Amniotic stem cell (primary cell): ENCODE measurements around the gene CDH22.
A peak's percentile ranks its signal among the peaks of the same experiment; 100 is the strongest.

Experiments used
- DNase-seq: peaks from one replicate; lab custom pipeline; 2025; lab: John Stamatoyannopoulos, UW

CDH22 gene, protein sequence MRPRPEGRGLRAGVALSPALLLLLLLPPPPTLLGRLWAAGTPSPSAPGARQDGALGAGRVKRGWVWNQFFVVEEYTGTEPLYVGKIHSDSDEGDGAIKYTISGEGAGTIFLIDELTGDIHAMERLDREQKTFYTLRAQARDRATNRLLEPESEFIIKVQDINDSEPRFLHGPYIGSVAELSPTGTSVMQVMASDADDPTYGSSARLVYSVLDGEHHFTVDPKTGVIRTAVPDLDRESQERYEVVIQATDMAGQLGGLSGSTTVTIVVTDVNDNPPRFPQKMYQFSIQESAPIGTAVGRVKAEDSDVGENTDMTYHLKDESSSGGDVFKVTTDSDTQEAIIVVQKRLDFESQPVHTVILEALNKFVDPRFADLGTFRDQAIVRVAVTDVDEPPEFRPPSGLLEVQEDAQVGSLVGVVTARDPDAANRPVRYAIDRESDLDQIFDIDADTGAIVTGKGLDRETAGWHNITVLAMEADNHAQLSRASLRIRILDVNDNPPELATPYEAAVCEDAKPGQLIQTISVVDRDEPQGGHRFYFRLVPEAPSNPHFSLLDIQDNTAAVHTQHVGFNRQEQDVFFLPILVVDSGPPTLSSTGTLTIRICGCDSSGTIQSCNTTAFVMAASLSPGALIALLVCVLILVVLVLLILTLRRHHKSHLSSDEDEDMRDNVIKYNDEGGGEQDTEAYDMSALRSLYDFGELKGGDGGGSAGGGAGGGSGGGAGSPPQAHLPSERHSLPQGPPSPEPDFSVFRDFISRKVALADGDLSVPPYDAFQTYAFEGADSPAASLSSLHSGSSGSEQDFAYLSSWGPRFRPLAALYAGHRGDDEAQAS

DNA sequence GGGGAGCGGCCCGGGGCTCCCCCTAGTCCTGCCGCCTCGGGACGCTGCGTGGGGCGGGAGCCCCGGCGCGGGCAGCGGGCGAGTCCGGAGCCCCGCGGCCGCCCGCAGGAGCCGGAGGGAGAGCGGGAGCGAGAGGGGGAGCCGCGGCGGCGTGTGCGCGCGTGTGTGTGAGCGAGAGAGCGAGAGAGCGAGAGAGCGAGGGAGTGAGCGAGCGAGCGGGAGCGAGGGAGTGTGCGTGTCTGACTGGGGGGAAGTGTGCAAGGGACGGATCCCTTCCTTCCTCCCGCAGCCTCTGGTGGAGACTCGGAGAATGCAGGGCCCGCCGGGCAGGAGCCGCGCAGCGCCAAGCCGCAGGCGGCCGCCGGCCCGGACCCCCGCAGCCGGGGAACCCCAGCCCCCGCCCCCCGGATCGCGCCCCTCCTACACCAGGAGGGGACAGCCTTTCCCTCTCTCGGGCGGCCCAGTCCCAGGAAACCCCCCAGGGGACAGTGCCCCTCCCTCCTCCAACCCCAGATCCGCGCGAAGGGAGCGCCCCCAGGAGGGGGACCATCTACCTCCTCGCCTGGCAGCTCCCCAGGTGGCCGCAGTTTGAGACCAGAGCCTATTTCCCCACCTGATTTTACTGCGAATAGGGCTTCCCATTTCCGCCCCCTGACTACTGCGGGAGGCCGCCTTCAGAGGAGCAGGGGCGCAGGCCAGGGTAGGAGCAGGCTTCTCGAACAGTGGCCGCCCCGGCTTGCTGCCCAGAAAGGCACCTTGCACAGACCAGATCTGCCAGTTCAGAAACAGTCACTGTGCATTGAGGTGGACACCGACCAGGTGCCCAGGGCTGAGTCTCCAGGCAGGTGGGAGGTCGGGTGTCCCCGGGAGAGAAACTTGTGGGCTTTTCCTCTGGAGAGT lies at the start of gene CDH22:
CDH22 (minus strand) TSS at position 241 of the 900 bp plus-strand sequence. CDS start 57,204 bp downstream, outside the sequence.
- DNase-seq = no peak

DNA sequence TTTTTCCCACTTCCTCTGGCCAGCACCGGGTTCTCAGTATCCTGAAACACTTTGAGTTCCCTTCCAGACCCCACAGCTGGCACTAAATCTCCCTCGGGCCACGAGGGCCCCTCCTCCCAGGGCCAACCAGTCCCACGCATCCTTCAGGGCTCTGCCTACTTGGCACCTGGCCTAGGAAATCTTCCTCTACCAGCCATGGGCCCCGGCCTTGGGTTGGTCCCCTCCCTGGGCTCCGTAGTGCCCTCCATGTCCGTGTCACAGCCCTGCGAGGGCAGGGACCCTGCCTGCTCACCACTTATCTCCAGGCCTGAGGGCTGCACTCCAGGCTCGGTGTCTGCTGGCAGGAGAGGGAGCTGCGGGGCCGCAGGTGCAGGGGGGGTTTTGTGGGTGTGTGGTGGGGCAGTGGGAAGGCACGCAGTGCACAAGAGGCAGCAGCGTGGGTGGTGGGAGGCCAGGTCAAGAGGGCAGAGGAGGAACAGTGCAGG lies 48.8 kb upstream of the CDH22 start:
- DNase-seq = no peak

DNA sequence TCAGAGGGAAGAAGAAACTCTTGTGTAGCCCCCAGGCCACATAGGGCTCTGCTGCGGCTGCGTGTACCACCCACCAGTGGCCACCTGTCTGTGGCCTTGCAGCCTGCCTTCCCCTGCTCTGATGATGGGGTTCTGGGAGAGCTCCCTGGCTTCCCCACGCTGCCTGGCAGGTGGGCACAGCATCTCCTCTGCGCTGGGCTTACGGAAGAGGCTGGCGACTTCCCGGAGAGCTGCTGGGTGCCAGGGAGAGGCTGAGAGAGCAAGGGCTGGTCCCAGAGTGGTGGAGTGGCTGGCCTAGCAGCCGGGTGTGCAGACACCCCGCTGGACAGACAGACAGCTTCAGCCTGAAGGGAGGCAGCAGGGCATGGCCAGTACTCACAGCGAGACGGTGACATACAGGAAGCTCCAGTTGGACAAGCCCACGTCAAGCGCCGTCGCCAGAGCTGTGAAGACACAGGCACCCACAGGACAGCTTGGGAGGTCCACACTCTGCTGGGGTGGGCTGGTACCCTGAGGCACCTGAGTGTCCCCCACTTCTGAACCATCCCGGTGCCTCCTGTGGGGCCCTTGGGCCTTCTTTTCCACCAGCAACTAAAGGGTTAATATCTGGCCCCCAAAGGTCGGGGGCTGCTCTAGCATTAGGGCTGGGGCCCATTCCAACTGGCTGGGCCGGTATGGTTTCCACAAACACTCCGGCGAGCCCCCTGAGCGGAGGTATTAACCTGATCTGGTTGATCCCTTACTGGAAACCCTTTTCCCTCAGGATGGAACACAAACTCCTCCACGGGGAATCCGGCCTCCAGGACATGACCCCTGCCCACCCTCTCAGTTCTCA lies 48.1 kb upstream of the CDH22 start:
- DNase-seq = no peak

DNA sequence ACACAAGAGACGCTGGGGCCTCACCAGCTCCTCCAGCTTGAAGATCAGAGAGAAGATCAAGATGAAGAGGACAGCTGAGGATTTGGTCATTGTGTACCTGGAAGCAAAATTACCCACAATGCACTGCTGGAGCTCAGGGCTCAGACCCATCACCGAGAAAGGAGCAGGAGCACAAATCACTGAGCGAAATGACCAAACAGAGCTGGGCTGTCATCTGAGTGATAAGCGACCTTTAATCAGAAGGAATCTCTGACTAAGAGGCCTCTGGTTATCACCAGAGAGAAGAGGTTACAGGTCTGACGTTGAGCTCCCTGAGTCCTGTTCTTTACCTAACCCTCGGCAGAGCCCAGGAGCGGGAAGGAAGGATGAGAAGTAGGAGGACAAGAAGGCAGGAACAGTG lies 47.5 kb upstream of the CDH22 start:
- no peak for DNase-seq

DNA sequence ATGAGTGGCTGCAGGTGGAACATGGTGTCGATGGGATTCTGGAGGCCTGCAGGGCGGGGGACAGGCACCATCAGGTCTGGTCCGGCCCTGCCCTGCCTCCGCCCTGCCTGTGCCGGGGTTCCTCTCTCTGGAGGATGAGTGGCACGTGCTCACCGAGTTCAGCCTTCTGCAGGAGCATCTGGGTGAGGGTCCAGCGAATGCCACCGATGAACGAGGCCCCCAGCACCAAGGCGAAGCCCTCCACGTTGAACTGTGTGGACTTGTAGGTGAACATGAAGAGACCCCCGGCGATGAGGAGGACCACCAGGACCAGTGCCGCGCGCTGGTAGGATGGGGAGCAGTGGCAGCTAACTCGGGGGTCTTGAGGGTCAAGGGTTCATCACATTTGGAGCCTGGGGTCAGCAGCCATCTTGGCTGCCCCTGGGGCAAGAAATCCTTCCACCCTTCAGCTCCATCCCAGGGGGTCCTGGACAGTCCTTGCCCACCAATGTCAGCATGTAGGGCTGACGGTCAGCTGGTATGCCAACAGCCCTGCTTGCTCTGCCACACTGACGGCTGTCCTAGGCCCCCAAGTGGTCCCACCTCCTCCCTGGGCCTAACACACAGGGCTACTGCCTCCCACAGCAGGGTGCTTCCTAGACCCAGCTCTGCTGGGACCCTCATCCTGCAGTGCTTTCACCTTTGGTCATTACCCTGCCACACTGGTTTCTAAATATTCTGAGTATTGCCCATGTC lies 46.8 kb upstream of the CDH22 start:
- DNase-seq = no peak

DNA sequence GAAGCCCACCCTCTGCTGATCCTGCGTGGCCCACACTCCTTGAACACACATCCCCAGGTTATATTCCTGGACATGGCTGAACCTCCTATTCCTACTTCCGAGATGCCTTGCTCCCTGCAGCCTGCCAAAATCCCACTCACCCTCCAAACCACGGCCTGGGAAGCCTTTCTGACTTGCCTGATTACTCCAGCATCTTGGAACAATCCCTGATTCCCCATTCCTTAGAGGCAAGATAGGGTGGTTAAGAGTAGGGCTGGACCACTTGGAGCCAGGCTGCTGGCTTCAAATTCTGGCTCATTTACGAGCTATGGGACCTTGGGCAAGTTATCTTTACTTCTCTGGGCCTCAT lies 45.9 kb upstream of the CDH22 start:
- DNase-seq = no peak

DNA sequence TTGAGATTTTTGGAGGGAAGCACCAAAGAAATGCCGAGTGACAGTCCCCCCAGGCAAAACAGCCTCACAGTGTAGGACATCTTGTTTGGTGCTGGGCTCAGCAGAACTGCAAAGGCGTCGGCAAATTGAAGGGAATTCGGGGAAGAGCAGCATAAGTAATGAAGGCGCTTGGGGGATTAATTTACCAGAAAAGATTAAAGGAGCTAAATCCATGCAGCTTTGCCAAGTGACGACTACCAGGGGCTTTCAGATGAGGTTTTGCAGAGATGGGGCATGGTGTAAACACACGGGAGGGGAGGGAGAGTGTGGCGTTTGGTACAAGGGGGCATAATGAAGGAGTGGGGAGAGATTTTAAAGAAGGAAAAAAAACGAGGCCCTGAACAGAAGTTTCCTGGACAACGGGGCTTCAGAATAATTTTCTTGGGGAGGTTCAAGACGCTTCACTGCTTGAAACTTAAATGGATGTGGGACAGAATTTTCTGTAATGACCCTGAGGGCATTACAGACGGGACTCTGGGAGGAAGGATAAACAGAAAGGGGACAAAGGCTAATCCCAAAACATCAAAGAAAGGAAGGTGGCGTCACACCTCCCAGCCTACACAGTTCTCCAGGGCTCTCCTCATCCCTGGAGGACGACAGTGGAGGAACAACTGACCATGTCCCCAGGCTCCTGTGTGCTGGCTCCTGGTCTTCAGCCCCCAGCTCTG lies 45.4 kb upstream of the CDH22 start:
- DNase-seq = no peak

DNA sequence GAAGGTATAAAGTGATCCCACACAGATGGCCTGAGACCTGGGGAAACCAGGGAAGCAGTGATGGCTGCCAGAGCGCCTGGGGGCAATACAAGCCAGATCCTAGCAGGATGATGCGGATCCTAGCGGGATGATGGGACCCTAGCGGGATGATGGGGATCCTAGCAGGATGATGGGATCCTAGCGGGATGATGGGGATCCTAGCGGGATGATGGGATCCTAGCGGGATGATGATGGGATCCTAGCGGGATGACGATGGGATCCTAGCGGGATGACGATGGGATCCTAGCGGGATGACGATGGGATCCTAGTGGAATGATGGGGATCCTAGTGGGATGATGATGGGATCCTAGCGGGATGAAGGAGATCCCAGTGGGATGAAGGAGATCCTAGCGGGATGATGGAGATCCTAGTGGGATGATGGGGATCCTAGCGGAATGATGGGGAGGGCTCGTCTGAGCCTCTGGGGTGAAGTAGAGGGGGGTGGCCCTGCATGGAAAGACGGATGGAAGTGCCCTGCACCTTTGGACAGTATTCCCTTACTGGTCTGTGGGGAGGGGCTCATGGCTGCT lies 44.2 kb upstream of the CDH22 start:
- no peak for DNase-seq

DNA sequence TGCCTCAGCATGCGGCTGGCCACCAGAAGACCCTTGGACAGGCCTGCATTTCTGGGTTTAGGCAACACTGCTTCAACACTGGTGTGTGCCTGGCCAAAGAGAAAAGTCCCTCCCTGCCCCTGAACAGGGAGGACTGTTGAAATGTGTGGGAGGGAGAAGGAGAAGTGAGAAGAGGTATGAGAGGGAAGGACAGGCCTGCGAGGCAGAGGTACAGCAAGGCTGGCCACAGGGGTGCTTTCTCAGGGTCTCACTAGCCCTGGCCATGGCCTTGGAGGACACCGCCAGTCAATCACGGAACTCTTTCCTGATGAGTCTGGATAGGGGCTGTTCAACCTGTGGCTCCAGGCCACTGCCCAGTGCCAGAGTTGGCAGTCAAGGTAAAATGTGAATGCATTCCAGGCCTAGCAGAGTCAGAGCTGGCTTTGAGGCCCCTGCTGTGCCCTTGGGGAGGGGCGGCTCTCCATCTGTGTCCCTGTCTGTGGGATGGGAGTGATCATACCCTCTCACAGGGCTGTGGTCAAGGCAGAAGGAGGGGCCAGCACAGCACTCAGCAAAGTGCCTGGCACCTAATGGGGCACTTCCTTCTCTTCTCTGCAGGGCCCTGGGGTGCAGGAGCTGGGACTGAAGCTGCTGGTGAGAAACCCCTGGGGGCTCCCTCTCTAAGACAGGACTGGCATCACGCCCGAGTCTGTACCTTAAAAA lies 43.2 kb upstream of the CDH22 start:
- no peak for DNase-seq

DNA sequence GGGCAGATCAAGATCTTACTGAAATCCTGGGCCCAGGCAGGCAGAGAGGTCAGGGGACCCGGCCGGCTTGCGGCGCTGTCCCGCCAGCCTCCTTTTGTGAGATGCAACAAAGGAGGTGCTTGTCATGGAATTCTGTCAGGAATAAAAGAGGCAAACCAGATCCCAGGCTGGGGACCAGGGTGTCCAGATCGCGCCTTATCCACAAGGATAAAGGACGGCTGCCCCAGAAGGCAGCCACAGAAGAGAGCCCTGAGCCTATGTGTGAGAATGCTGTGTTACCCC lies 42.6 kb upstream of the CDH22 start:
- DNase-seq = no peak

DNA sequence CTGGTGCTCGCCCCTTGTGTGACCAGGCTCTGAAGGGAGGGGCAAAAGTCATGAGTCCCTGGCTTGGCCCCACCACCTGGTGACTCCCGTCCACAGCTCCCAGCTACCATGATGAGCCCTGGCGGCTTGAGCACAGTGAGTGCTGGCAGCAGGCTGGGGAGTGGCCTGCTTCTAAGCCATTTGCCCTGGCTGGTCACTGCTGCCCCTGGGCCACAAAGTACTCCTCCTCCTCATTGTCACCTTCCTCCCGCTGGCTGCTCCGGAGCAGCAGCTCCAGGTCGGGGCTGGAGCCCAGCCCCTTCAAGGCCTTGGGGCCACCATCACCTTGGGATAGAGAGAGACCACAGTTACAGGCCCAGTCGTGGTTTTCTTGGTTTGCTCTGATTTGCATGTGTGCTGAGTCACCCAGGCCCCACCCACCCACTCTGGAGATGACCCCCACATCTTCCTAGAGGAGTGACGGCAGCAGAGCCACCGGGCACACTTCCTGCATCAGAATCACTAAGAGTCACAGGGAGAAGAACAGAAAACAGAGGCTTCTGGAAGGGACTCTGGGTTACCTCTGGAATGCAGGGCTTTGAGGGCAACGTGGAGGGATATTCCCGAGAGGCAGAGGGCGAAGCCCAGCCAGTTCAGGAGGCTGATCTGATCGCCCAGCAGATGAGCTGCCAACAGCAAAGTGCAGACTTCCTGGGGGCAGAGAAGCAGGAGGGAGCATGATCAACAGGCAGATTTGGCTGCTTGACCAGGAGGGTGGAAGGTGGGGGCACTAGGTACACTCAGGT lies 42.1 kb upstream of the CDH22 start:
- DNase-seq = peak; percentile 63

DNA sequence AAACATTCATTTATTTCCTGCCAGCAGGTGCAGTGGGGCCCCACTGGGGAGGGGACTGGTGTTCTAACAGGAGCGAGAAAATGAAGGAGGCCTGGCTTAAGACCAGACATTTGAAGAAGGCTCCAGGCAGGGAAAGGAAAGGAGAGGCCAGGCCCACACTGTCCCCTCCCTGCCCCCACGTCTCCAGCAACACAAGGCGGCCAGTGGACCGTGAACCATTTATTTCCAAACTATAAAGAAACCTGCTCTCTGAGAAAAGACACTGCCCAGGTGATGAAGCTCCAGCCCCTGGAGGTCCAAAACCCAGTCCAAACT lies 41.4 kb upstream of the CDH22 start:
- no peak for DNase-seq

DNA sequence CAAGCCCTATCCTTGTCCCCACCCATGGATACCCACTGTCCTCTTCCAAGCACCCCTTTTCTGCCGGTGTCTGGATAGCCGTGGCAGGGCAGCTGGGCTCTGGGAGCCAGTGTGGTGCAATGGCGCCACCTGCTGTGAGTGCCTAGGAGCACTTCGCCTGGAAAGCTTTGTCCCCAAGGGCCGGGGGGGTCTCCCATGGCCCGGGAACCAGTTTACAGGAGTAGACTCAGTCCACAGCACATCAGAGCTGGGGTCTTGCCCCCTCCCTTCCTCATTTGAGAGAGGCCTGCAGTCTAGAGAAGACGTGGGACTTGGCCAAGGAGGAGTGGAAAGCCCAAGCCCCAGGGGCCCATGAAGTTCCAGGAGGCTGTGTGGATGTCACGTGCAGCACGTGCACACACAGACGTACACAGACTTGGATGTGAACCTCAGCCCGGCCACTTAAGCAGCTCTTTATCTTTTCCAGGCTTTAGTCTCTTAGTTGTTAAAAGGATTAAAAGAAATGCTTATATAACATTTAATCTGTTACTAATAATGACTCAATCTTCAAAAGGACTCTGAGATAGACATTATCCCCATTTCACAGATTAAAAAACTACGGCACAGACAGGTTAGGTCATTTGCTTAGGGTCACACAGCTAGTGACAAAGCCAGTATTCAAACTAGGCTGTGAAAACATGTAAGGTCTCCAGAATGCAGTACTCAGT lies 40.9 kb upstream of the CDH22 start:
- DNase-seq = no peak

DNA sequence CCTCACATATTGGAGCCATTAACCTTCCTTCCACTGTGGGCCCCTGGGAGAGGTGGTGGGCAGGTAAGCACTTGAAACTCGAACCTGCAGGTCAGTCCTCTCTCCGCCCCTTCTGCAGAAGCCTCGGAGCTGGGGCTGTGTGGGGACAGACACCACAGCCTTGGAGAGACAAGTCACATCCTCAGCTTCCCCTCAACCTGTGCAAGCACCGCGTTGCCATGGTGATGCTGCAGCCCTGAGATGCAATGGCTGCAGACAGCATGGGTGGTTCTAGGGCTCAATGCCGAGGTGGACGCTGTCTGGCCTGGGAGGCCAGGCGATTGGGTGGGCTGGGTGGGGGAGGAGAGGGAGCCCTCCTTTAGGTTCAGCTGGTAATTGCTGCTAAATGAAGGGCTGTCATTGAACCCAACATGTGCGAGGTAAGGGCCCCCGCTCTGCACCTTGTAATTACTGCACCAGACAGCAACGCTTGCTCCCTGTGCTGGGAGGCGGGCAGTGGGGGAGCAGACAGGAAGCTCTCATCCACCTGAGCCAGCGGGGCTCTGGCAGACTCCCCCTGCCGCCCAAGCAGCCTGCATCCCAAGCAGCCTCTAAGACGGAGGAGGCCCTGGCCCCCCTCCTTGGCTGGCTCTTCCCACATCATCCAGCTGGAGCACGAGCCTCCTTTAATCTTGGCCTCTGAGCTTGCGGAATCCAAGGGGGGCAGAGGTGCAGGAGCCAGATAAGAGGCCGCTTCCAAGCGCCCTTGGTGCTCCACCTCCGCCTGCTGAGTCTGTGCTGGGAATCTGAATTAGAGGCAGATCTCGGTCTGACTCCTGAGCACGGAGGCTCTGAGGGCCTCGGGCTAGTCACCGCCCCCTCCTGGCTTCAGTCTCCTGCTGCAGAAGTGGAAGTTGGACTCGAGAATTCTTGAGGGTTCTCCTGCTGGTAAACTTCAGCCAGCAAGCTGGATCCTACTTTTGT lies 39.8 kb upstream of the CDH22 start:
- DNase-seq = no peak

DNA sequence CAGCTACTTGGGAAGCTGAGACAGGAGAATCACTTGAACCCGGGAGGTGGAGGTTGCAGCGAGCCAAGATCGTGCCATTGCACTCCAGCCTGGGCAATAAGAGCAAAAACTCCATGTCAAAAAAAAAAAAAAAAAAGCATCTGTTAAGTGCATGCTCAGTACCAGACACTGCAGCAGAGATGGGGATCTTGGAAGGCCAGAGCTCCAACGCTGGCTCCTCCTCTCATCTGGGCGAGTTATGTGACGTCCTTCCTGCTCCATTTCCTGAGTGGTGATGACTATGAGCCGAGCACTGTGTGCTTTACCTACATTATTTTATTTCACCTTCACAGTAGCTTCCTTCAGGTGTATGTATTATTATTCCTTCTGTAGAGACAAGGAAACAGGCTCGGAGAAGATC lies 38.5 kb upstream of the CDH22 start:
- no peak for DNase-seq

DNA sequence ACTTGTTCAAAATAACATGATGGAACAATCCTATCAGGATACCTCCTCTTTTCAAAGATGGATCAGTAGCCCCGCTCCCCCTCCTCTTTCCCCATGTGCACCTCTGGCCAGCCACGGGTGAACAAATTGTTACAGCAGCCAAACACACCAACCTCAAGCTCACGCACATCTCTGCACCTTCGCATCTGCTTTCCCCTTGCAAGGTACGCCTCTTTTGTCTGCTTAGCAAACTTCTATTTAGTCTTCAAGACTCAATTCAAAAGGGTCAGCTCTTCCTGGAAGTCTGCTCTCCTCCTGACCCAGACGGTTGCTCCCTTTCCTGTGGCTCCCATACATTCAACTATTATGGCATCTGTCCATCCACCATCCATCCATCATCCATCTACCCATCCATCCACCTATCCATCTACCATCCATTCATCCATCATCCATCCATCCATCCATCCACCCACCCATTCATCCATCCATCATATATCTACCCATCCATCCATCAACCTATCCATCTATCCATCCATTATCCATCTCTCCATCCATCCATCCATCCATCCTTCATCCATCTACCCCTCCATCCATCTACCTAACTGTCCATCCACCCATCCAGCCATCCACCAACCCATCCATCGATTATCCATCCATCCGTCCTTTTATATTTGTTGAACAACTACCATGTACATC lies 36.3 kb upstream of the CDH22 start:
- no peak for DNase-seq
